Ishikawa (cell line): Measurements from ENCODE around the gene TNP1.

Experiments used
- CEBPB ChIP-seq: IDR thresholded peaks from 2 replicates; pipeline ENCODE4 v1.6.1; 2012
- CREB1 ChIP-seq: IDR thresholded peaks from 2 replicates; pipeline ENCODE4 v1.6.1; 2012; ENCODE audit warnings: low read depth
- EGR1 ChIP-seq: IDR thresholded peaks from 2 replicates; pipeline ENCODE4 v1.6.1; 2012
- EP300 ChIP-seq: IDR thresholded peaks from 2 replicates; pipeline ENCODE4 v1.6.1; 2012; ENCODE audit warnings: borderline replicate concordance
- FOXM1 ChIP-seq: IDR thresholded peaks from 2 replicates; pipeline ENCODE4 v1.6.1; 2012; ENCODE audit warnings: low read depth, borderline replicate concordance
- MAX ChIP-seq: IDR thresholded peaks from 2 replicates; pipeline ENCODE4 v1.6.1; 2012
- NFIC ChIP-seq: IDR thresholded peaks from 2 replicates; pipeline ENCODE4 v1.6.1; 2012
- RAD21 ChIP-seq: IDR thresholded peaks from 2 replicates; pipeline ENCODE4 v1.6.1; 2012; ENCODE audit warnings: low read depth
- REST ChIP-seq: IDR thresholded peaks from 2 replicates; pipeline ENCODE4 v1.6.1; 2012; ENCODE audit warnings: low read depth, mild to moderate bottlenecking
- TAF1 ChIP-seq: IDR thresholded peaks from 2 replicates; pipeline ENCODE4 v1.6.1; 2012; ENCODE audit warnings: low read depth, mild to moderate bottlenecking
- TCF12 ChIP-seq: IDR thresholded peaks from 2 replicates; pipeline ENCODE4 v1.6.1; 2012; ENCODE audit warnings: low read depth
- TEAD4 ChIP-seq: IDR thresholded peaks from 2 replicates; pipeline ENCODE4 v1.6.1; 2012
- USF1 ChIP-seq: IDR thresholded peaks from 2 replicates; pipeline ENCODE4 v1.6.1; 2012
- YY1 ChIP-seq: IDR thresholded peaks from 2 replicates; pipeline ENCODE4 v1.6.1; 2012; ENCODE audit warnings: low read depth
- ZBTB7A ChIP-seq: IDR thresholded peaks from 2 replicates; pipeline ENCODE4 v1.6.1; 2012; ENCODE audit warnings: low read depth

Gene TNP1

GRCh38 chr2:216903470-216903869, 43.6 kb upstream of the TNP1 start:
- TF ChIP-seq RAD21 (no peak), ZBTB7A (no peak), FOXM1 (no peak), USF1 (no peak), REST (no peak), EGR1 (no peak), NFIC (no peak), TCF12 (no peak)

- TF ChIP-seq TCF12 (no peak), EP300 (no peak), MAX (no peak), YY1 (no peak), TEAD4 (no peak), CEBPB (no peak), REST (no peak), TAF1 (no peak), EGR1 (no peak), FOXM1 (no peak), RAD21 (no peak), USF1 (no peak), ZBTB7A (no peak), NFIC (no peak)
Measured at GRCh38 chr2:216901273-216901672, 41.4 kb upstream of the TNP1 start.

DNA sequence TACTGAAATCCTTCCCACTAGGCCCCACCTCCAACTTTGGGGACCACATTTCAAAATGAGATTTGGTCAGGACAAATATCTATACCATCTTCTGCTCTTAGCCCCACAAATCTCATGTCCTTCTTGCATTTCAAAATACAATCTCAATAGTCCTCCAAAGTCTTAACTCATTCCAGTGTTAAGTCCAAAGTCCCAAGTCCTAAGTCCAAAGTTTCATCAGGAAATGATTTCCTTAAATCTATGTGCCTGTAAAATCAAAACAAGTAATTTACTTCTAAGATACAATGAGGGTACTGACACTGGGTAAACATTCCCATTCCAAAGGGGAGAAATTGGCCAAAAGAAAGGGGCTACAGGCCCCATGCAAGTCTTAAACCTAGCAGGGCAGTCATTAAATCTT, 40.5 kb upstream of the TNP1 start:
- TF ChIP-seq CEBPB = no peak
- no peak for TF ChIP-seq EP300
- TF ChIP-seq TEAD4 = no peak
- no peak for TF ChIP-seq ZBTB7A
- no peak for TF ChIP-seq REST
- no peak for TF ChIP-seq TCF12
- no peak for TF ChIP-seq CREB1

DNA sequence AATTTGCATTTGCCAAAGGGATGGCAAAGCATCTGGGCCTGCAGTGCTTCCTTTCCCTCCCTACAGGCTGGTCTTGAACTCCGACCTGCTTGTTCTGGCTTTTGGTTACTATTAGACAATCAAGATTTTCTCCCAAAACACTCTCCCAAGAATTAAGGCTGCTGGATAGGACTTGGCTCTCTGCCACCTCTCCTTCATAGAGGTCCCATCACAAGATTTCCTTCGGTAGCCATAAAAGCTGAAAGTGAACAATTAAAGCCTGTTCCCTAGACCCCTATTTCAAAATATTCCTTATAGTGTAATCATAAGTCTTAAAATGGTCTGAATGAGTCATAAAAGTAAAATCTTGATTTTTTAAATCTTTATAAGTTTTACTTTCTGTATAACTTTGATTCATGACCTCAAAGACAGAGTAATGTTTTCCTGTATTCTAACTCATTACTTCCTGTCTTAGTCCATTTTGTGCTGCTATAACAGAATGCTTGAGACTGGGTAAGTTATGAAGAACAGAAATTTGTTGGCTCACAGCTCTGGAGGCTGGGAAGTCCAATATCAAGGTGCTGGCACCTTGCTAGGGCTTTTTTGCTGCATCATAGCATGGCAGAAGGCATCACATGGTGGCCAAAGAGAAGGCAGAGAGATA, 37.8 kb upstream of the TNP1 start:
- TF ChIP-seq CREB1 (no peak), FOXM1 (no peak), REST (no peak), NFIC (no peak), EGR1 (no peak), MAX (no peak), EP300 (no peak), ZBTB7A (no peak), TCF12 (no peak), TAF1 (no peak), TEAD4 (no peak), USF1 (no peak), CEBPB (no peak), YY1 (no peak), RAD21 (no peak)
